Transverse colon (tissue), 4 donors: ENCODE results near the gene LPIN1. TPM values are rescaled to one million over a fixed set of nuclear protein-coding genes. Genes with fewer than 3 reads are reported as not detected.

ENCODE experiments used
- DNase-seq: peaks from one replicate; pipeline ENCODE4 v3.0.0-alpha.2; 2019
- H3K27ac ChIP-seq, 4 donors: fragments of 200-600 bp; sonication (generic); 2 replicates each; pipeline ENCODE4 v1.5.1; 2016 to 2018; ENCODE audit warnings: inconsistent platforms in 4 of 4
- H3K27me3 ChIP-seq: fragments of 200-600 bp; sonication (generic); 2 replicates; pipeline ENCODE4 v1.5.1; 2017; ENCODE audit warnings: inconsistent platforms
- H3K36me3 ChIP-seq, 4 donors: fragments of 200-600 bp; sonication (generic); 2 replicates each; pipeline ENCODE4 v1.5.1; 2017 to 2019; ENCODE audit warnings: inconsistent platforms in 4 of 4
- H3K4me1 ChIP-seq, 4 donors: fragments of 200-600 bp; sonication (generic); 2 replicates each; pipeline ENCODE4 v1.5.1; 2017 to 2020; ENCODE audit warnings: inconsistent platforms in 4 of 4
- H3K4me3 ChIP-seq, 4 donors: fragments of 200-600 bp; sonication (generic); 1 replicate in 1 of 4; 2 replicates in 3 of 4; pipeline versions ENCODE4 v1.5.1 to v1.6.1; 2017 to 2019; ENCODE audit warnings: inconsistent platforms in 4 of 4
- H3K9me3 ChIP-seq, 2 donors: fragments of 200-600 bp; sonication (generic); 2 replicates each; pipeline ENCODE4 v1.5.1; 2017 to 2019; ENCODE audit warnings: inconsistent platforms in 2 of 2
- CTCF ChIP-seq, 5 experiments: fragments of 200-600 bp in 3 of 5; fragments of 450-650 bp in 2 of 5; sonication (generic) in 3 of 5; IDR thresholded peaks; 1 replicate in 2 of 5; 2 replicates in 3 of 5; pipeline ENCODE4 v1.5.1; 2016 to 2017; ENCODE audit warnings: antibody characterized with exemption in 5 of 5, inconsistent platforms in 3 of 5, mild to moderate bottlenecking in 2 of 5, moderate library complexity in 1 of 5
- EP300 ChIP-seq: sonication (generic); formaldehyde crosslinking; IDR thresholded peaks from one replicate; pipeline ENCODE4 v1.6.1; 2017; ENCODE audit warnings: antibody characterized with exemption, low read depth
- POLR2A ChIP-seq: fragments of 450-650 bp; IDR thresholded peaks from one replicate; pipeline ENCODE4 v1.6.1; 2016; ENCODE audit warnings: antibody characterized with exemption, mild to moderate bottlenecking, moderate library complexity
- POLR2AphosphoS5 ChIP-seq, 3 donors: sonication (generic); formaldehyde crosslinking; IDR thresholded peaks; one replicate each; pipeline ENCODE4 v1.6.1; 2016; ENCODE audit warnings: antibody characterized with exemption in 3 of 3
- WGBS, 2 donors: methylation state at CpG; one replicate each; pipeline ENCODE4 v1.1.5; 2018; ENCODE audit warnings: low coverage in 1 of 2; 5-methylcytosine and 5-hydroxymethylcytosine counted together
- in situ Hi-C, 4 donors: fragments of 200-750 bp; cut with MboI; loops; one replicate each; pipeline versions ENCODE4 v1.15.0 to v1.15.1; 2017; ENCODE audit warnings: low sequenced_read_pairs in 3 of 4, low pct_ligation_motif_present in 1 of 4, low pct_unique_long_range_greater_than_20kb in 1 of 4
- intact Hi-C: fragments of 100-400 bp; cut with DNase I; formaldehyde crosslinking; loops from one replicate; pipeline ENCODE4 v1.15.1; 2023; ENCODE audit warnings: low total_unique reads
- total RNA-seq, 4 donors: library from RNA; depleted of rRNA; stranded (reverse); fragments of >200 nt; gene quantifications; one replicate each; pipeline ENCODE4 v1.1.0, GENCODE V29; 2016

LPIN1 gene
- total RNA-seq, 4 donors from 2014 or later, result 19.7 to 62.1 (median 26.6) TPM

DNA sequence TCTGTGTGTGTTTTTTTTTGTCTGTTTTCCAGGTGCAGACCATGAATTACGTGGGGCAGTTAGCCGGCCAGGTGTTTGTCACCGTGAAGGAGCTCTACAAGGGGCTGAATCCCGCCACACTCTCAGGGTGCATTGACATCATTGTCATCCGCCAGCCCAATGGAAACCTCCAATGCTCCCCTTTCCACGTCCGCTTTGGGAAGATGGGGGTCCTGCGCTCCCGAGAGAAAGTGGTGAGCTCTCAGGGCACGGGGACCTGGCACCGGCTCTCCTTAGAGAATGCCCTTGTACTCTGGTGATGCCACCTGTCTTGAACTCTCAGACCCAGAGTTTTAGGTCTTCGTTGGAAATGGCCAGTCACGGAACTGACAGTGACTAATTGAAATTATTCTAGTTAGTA lies 19.1 kb downstream of the LPIN1 start:
- 91 to 94% methylated on average over 6 to 13 of the region's 13 CpGs for WGBS, 2 donors
- H3K4me1 ChIP-seq, result peaks cover 0 to 33% (median 20%) of the 10 kb centered on the region in 4 donors
- H3K27me3 ChIP-seq, result no peaks in the 10 kb centered on the region
- no peak for TF ChIP-seq EP300
- TF ChIP-seq POLR2A, result no peak
- TF ChIP-seq POLR2AphosphoS5 (IDR thresholded peaks at IDR 0.05), result no peak
- TF ChIP-seq CTCF (IDR thresholded peaks at IDR 0.05), result no peak
- in situ Hi-C loops, result loop anchor here in 1 of 4 donors (25.0 kb wide), 1 partner anchor 303 kb away; the partner anchor contains the start of gene E2F6
- H3K4me3 ChIP-seq, result no peak overlapping the region
- intact Hi-C loops, result no loop called here
- H3K36me3 ChIP-seq, result peaks cover 0 to 31% (median 0%) of the 10 kb centered on the region in 4 donors
- no peak overlapping the region for H3K27ac ChIP-seq
- no peaks in the 10 kb centered on the region for H3K9me3 ChIP-seq
- no peak for DNase-seq

GRCh38 chr2:11766016-11766415 lies 19.6 kb downstream of the LPIN1 start:
- 94 to 100% methylated on average over 1 to 5 of the region's 5 CpGs for WGBS, 2 donors
- Histone ChIP-seq H3K27me3 (no peaks in the 10 kb centered on the region), H3K27ac (no peak overlapping the region), H3K4me1 (peaks cover 0 to 28% (median 18%) of the 10 kb centered on the region in 4 donors), H3K9me3 (no peaks in the 10 kb centered on the region), H3K36me3 (peaks cover 0 to 36% (median 0%) of the 10 kb centered on the region in 4 donors), H3K4me3 (no peak overlapping the region)
- no peak for DNase-seq
- TF ChIP-seq CTCF (IDR thresholded peaks at IDR 0.05), result no peak
- TF ChIP-seq POLR2AphosphoS5 (IDR thresholded peaks at IDR 0.05), result no peak
- TF ChIP-seq POLR2A, result no peak
- TF ChIP-seq EP300, result no peak
- in situ Hi-C loops, result loop anchor here in 1 of 4 donors (25.0 kb wide), 1 partner anchor 304 kb away; the partner anchor contains the start of gene E2F6
- intact Hi-C loops, result no loop called here

GRCh38 chr2:11767779-11768178 lies 21.3 kb downstream of the LPIN1 start:
- Histone ChIP-seq H3K36me3 (peaks cover 0 to 42% (median 4%) of the 10 kb centered on the region in 4 donors), H3K27ac (no peak overlapping the region), H3K4me3 (no peak overlapping the region), H3K9me3 (no peaks in the 10 kb centered on the region), H3K27me3 (no peaks in the 10 kb centered on the region), H3K4me1 (peaks cover 0 to 12% (median 10%) of the 10 kb centered on the region in 4 donors)
- WGBS, 2 donors, result 72 to 90% methylated on average over 5 to 7 of the region's 7 CpGs
- no peak for TF ChIP-seq POLR2AphosphoS5 (IDR thresholded peaks at IDR 0.05)
- no peak for TF ChIP-seq EP300
- no peak for TF ChIP-seq CTCF (IDR thresholded peaks at IDR 0.05)
- no peak for TF ChIP-seq POLR2A
- in situ Hi-C loops (loop anchor here in 1 of 4 donors (25.0 kb wide), 1 partner anchor 305 kb away; the partner anchor contains the start of gene E2F6), intact Hi-C loops (no loop called here)
- DNase-seq, result no peak

DNA sequence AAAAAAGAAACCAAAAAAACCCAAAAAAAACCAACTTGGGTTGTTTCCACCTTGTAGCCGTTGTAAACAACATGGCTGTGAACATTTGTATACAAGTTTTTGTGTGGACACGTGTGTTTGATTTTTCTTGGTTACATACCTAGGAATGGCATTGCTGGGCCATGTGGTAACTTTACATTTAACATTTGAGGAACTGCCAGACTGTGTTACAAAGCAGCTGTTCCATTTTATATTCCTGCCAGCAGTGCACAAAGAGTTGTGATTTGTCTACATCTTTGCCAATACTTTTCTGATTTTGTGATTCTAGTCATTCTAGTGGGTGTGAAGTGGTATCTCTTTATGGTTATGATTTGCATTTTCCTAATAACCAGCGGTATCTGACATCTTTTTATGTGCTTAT lies 22.5 kb downstream of the LPIN1 start:
- Histone ChIP-seq H3K4me3 (no peak overlapping the region), H3K36me3 (peaks cover 0 to 44% (median 7%) of the 10 kb centered on the region in 4 donors), H3K27me3 (no peaks in the 10 kb centered on the region), H3K4me1 (peaks cover 0 to 11% (median 9%) of the 10 kb centered on the region in 4 donors), H3K9me3 (no peaks in the 10 kb centered on the region), H3K27ac (no peak overlapping the region)
- in situ Hi-C loops (loop anchor here in 1 of 4 donors (25.0 kb wide), 1 partner anchor 307 kb away; the partner anchor contains the start of gene E2F6), intact Hi-C loops (no loop called here)
- no peak for TF ChIP-seq EP300
- no peak for TF ChIP-seq CTCF (IDR thresholded peaks at IDR 0.05)
- no peak for TF ChIP-seq POLR2AphosphoS5 (IDR thresholded peaks at IDR 0.05)
- 70 to 84% methylated on average over 3 of the region's 3 CpGs for WGBS, 2 donors
- DNase-seq, result no peak
